Naive thymus-derived CD4-positive, alpha-beta T cell (primary cell): Measurements from ENCODE around the gene CRYGN. TPM values are rescaled to one million over a fixed set of nuclear protein-coding genes. Genes with fewer than 3 reads are reported as not detected.

Experiments used
- ATAC-seq: fragments of 150-1000 bp; cut with Tn5 transposase; 2 replicates; pipeline ENCODE4 v1.10.0; 2021; ENCODE audit warnings: mild to moderate bottlenecking, moderate library complexity
- CTCF ChIA-PET: fragments of 350-600 bp; sonication (Branson Sonifier 250); formaldehyde crosslinking; loops from one replicate; lab custom pipeline; 2021; ENCODE audit warnings: antibody characterized with exemption; lab: Charles Lee
- POLR2A ChIA-PET: fragments of 350-600 bp; sonication (Branson Sonifier 250); formaldehyde crosslinking; loops from one replicate; lab custom pipeline; 2021; ENCODE audit warnings: antibody characterized with exemption, inconsistent platforms; lab: Charles Lee
- DNase-seq, 9 donors: peaks; one replicate each; pipeline versions ENCODE4 v3.0.0 to v3.0.0-alpha.2; 2020 to 2022; ENCODE audit warnings: mixed read lengths in 1 of 9
- H3K27ac ChIP-seq: one replicate; pipeline ENCODE4 v1.7.0; 2013; ENCODE audit warnings: mild to moderate bottlenecking, low read depth, low read length, moderate library complexity
- H3K27me3 ChIP-seq, 2 donors: one replicate each; pipeline ENCODE4 v1.7.0; 2013; ENCODE audit warnings: low read length in 2 of 2, mild to moderate bottlenecking in 2 of 2, moderate library complexity in 2 of 2; ENCODE audit not compliant: control insufficient read depth in 2 of 2, insufficient read depth in 2 of 2
- H3K36me3 ChIP-seq, 3 experiments: 1 replicate in 2 of 3; 2 replicates in 1 of 3; pipeline ENCODE4 v1.7.0; 2013; ENCODE audit warnings: low read length in 3 of 3, mild to moderate bottlenecking in 3 of 3, moderate library complexity in 1 of 3; ENCODE audit not compliant: insufficient read depth in 3 of 3, control insufficient read depth in 2 of 3
- H3K4me1 ChIP-seq, 2 donors: one replicate each; pipeline ENCODE4 v1.7.0; 2013; ENCODE audit warnings: low read length in 2 of 2, mild to moderate bottlenecking in 2 of 2, moderate library complexity in 1 of 2; ENCODE audit not compliant: control insufficient read depth in 2 of 2, insufficient read depth in 2 of 2
- H3K4me3 ChIP-seq: 2 replicates; pipeline ENCODE4 v1.7.0; 2013; ENCODE audit warnings: mild to moderate bottlenecking, low read length
- H3K9me3 ChIP-seq, 3 experiments: 1 replicate in 2 of 3; 2 replicates in 1 of 3; pipeline ENCODE4 v1.7.0; 2013; ENCODE audit warnings: low read length in 3 of 3; ENCODE audit not compliant: control insufficient read depth in 2 of 3
- H3K27ac Mint-ChIP-seq, 9 donors: one replicate each; pipeline ENCODE4 v1.8.0; 2020 to 2022; ENCODE audit warnings: mixed read lengths in 9 of 9, mild to moderate bottlenecking in 8 of 9, moderate library complexity in 5 of 9, inconsistent platforms in 2 of 9
- H3K27me3 Mint-ChIP-seq, 5 donors: one replicate each; pipeline ENCODE4 v1.8.0; 2021 to 2022; ENCODE audit warnings: mixed read lengths in 5 of 5, mild to moderate bottlenecking in 1 of 5
- H3K36me3 Mint-ChIP-seq, 5 donors: one replicate each; pipeline ENCODE4 v1.8.0; 2020 to 2022; ENCODE audit warnings: mixed read lengths in 5 of 5, mild to moderate bottlenecking in 3 of 5, inconsistent platforms in 1 of 5
- H3K4me1 Mint-ChIP-seq, 7 donors: one replicate each; pipeline ENCODE4 v1.8.0; 2020 to 2022; ENCODE audit warnings: mixed read lengths in 7 of 7, mild to moderate bottlenecking in 3 of 7, inconsistent platforms in 1 of 7
- H3K4me3 Mint-ChIP-seq, 10 donors: one replicate each; pipeline ENCODE4 v1.8.0; 2020 to 2022; ENCODE audit warnings: mild to moderate bottlenecking in 10 of 10, mixed read lengths in 10 of 10, moderate library complexity in 6 of 10, inconsistent platforms in 2 of 10
- H3K9me3 Mint-ChIP-seq, 11 donors: one replicate each; pipeline ENCODE4 v1.8.0; 2020 to 2022; ENCODE audit warnings: mixed read lengths in 11 of 11, mild to moderate bottlenecking in 4 of 11, inconsistent platforms in 1 of 11, moderate library complexity in 1 of 11
- intact Hi-C, 2 donors: fragments of 100-400 bp; cut with micrococcal nuclease; formaldehyde crosslinking; loops; one replicate each; pipeline ENCODE4 v1.15.1; 2023
- polyA plus RNA-seq, 2 donors: library from polyadenylated mRNA; unstranded; fragments of 300-500 nt; fragmentation: Illumina TruSeq; gene quantifications; one replicate each; pipeline ENCODE4 v1.2.3, GENCODE V29; 2021
- total RNA-seq, 6 experiments: library from RNA in 5 of 6; stranded (reverse) in 5 of 6; gene quantifications; 1 replicate in 5 of 6; 2 replicates in 1 of 6; pipeline ENCODE4 v1.2.3 and lab custom pipeline; 2021 to 2026

CRYGN gene
- total and polyA plus RNA-seq, 7 experiments from 2014 or later: 0.33 to 1.1 (median 0.48) TPM; not detected in 2

- H3K27ac ChIP-seq: no peak overlapping the region
- no peaks in the 10 kb centered on the region for H3K36me3 ChIP-seq
- no peak for DNase-seq
- peaks cover 42 to 57% of the 10 kb centered on the region in 2 donors for H3K4me1 ChIP-seq
- Mint-ChIP-seq H3K27me3 (peaks cover 0 to 2% (median 0%) of the 10 kb centered on the region in 5 donors), H3K36me3 (no peaks in the 10 kb centered on the region), H3K9me3 (no peaks in the 10 kb centered on the region), H3K4me3 (no peak overlapping the region), H3K27ac (peak overlapping the region in 3 of 9 donors; percentile 81 to 85 (median 81)), H3K4me1 (peaks cover 17 to 70% (median 43%) of the 10 kb centered on the region in 7 donors)
- H3K9me3 ChIP-seq: no peaks in the 10 kb centered on the region
- H3K4me3 ChIP-seq: no peak overlapping the region
- intact Hi-C loops: loop anchor here in 1 of 2 donors (1.0 to 5.0 kb wide), 4 partner anchors 7 to 82 kb away; no protein-coding TSS in a partner anchor
- ChIA-PET CTCF (interaction anchor here (1.0 to 2.1 kb wide), 2 partner anchors 15 to 62 kb away, joined by 3 to 10 read pairs; no protein-coding TSS in a partner anchor), POLR2A (interaction anchor here (1.5 kb wide), 1 partner anchor 74 kb away, joined by 3 read pairs; no protein-coding TSS in a partner anchor)
- no peak for ATAC-seq
- H3K27me3 ChIP-seq: no peaks in the 10 kb centered on the region
Measured at GRCh38 chr7:151433721-151434400, 6.1 kb downstream of the CRYGN start.

- Mint-ChIP-seq H3K27me3 (no peaks in the 10 kb centered on the region), H3K4me3 (peak overlapping the region; percentile 8 to 79 (median 62)), H3K36me3 (no peaks in the 10 kb centered on the region), H3K9me3 (no peaks in the 10 kb centered on the region), H3K27ac (peak overlapping the region; percentile 54 to 90 (median 81)), H3K4me1 (peaks cover 26 to 72% (median 53%) of the 10 kb centered on the region in 7 donors)
- Histone ChIP-seq H3K27me3 (no peaks in the 10 kb centered on the region), H3K36me3 (no peaks in the 10 kb centered on the region), H3K27ac (peak overlapping the region; percentile 25), H3K4me3 (no peak overlapping the region), H3K4me1 (peaks cover 52 to 63% of the 10 kb centered on the region in 2 donors), H3K9me3 (no peaks in the 10 kb centered on the region)
- DNase-seq: peak in 7 of 9 donors; percentile 29 to 55 (median 53)
- ChIA-PET POLR2A (interaction anchor here (1.5 kb wide), 1 partner anchor 73 kb away, joined by 3 read pairs; no protein-coding TSS in a partner anchor), CTCF (interaction anchor here (2.1 kb wide), 1 partner anchor 15 kb away, joined by 10 read pairs; no protein-coding TSS in a partner anchor)
- intact Hi-C loops: loop anchor here in 1 of 2 donors (1.0 to 5.0 kb wide), 4 partner anchors 8 to 81 kb away; no protein-coding TSS in a partner anchor
- peak; percentile 69 for ATAC-seq
Measured at GRCh38 chr7:151432658-151433521, 7.1 kb downstream of the CRYGN start.

GRCh38 chr7:151431768-151432311 lies 8.1 kb downstream of the CRYGN start:
- ChIA-PET CTCF (no interaction called here), POLR2A (no interaction called here)
- intact Hi-C loops: loop anchor here (2.0 to 5.0 kb wide), 4 partner anchors 23 to 80 kb away; no protein-coding TSS in a partner anchor
- Histone ChIP-seq H3K4me1 (peaks cover 59 to 73% of the 10 kb centered on the region in 2 donors), H3K27ac (no peak overlapping the region), H3K36me3 (no peaks in the 10 kb centered on the region), H3K27me3 (no peaks in the 10 kb centered on the region), H3K9me3 (no peaks in the 10 kb centered on the region), H3K4me3 (no peak overlapping the region)
- Mint-ChIP-seq H3K4me1 (peaks cover 29 to 80% (median 60%) of the 10 kb centered on the region in 7 donors), H3K4me3 (peak overlapping the region in 4 of 10 donors; percentile 21 to 75 (median 30)), H3K27ac (peak overlapping the region in 4 of 9 donors; percentile 51 to 92 (median 63)), H3K36me3 (no peaks in the 10 kb centered on the region), H3K9me3 (no peaks in the 10 kb centered on the region), H3K27me3 (peaks cover 0 to under 1% (median 0%) of the 10 kb centered on the region in 5 donors)
- DNase-seq (no peak), ATAC-seq (no peak)

DNA sequence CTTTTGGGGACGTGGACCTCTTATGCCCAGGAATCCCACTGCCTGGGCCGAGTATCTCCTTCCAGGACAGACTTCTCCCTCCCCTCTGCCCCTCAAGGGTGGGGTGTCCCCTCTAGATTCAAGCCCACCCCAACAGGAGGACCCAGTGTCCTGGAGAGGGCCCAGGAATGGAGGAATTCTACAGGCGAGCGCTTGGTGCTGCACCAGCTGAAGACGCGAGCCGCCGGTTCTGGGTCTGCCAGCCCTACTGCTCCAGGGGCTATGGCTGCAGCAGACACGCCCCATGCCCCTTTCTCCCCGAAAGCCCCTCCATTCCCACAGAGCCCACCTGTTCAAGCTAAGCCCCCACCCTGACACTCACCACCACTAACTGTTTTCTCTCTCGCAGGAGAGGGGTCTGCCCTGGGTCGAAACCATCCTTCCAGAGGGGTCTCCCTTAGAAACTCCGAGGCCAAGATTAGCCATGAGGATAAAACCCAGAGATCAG lies 8.6 kb downstream of the CRYGN start:
- Histone ChIP-seq H3K27ac (no peak overlapping the region), H3K4me1 (peaks cover 59 to 78% of the 10 kb centered on the region in 2 donors), H3K36me3 (no peaks in the 10 kb centered on the region), H3K9me3 (no peaks in the 10 kb centered on the region), H3K4me3 (no peak overlapping the region), H3K27me3 (no peaks in the 10 kb centered on the region)
- Mint-ChIP-seq H3K36me3 (no peaks in the 10 kb centered on the region), H3K9me3 (no peaks in the 10 kb centered on the region), H3K27me3 (peaks cover 0 to 6% (median 0%) of the 10 kb centered on the region in 5 donors), H3K4me3 (peak overlapping the region in 5 of 10 donors; percentile 6 to 78 (median 29)), H3K4me1 (peaks cover 28 to 81% (median 65%) of the 10 kb centered on the region in 7 donors), H3K27ac (peak overlapping the region in 6 of 9 donors; percentile 51 to 92 (median 60))
- DNase-seq (no peak), ATAC-seq (no peak)
- intact Hi-C loops: loop anchor here (2.0 to 5.0 kb wide), 4 partner anchors 23 to 79 kb away; no protein-coding TSS in a partner anchor
- ChIA-PET POLR2A (no interaction called here), CTCF (no interaction called here)

- H3K27ac Mint-ChIP-seq: peak overlapping the region; percentile 23 to 95 (median 92)
- Histone ChIP-seq H3K9me3 (no peaks in the 10 kb centered on the region), H3K27ac (peak overlapping the region; percentile 57), H3K27me3 (no peaks in the 10 kb centered on the region), H3K4me3 (no peak overlapping the region), H3K36me3 (no peaks in the 10 kb centered on the region), H3K4me1 (peaks cover 59 to 79% of the 10 kb centered on the region in 2 donors)
- H3K27me3 Mint-ChIP-seq: peaks cover 0 to 8% (median 0%) of the 10 kb centered on the region in 5 donors
- intact Hi-C loops: loop anchor here (1.0 to 5.0 kb wide), 7 partner anchors 11 to 78 kb away; no protein-coding TSS in a partner anchor
- no peak for ATAC-seq
- H3K4me3 Mint-ChIP-seq: peak overlapping the region in 6 of 10 donors; percentile 35 to 78 (median 72)
- CTCF ChIA-PET: interaction anchor here (1.0 to 1.6 kb wide), 3 partner anchors 13 to 62 kb away, joined by 3 to 13 read pairs (median 5); no protein-coding TSS in a partner anchor
- peaks cover 28 to 81% (median 66%) of the 10 kb centered on the region in 7 donors for H3K4me1 Mint-ChIP-seq
- no peaks in the 10 kb centered on the region for H3K36me3 Mint-ChIP-seq
- no peaks in the 10 kb centered on the region for H3K9me3 Mint-ChIP-seq
- DNase-seq: peak in 1 of 9 donors; percentile 23
- POLR2A ChIA-PET: interaction anchor here (0.6 to 2.0 kb wide), 9 partner anchors 10 to 90 kb away, joined by 3 to 11 read pairs (median 4); partner anchors contain the start of genes CRYGN, NUB1 and WDR86
Measured at GRCh38 chr7:151430391-151431205, 9.3 kb downstream of the CRYGN start.
